Measurements from ENCODE around the gene DUSP10.

DNA sequence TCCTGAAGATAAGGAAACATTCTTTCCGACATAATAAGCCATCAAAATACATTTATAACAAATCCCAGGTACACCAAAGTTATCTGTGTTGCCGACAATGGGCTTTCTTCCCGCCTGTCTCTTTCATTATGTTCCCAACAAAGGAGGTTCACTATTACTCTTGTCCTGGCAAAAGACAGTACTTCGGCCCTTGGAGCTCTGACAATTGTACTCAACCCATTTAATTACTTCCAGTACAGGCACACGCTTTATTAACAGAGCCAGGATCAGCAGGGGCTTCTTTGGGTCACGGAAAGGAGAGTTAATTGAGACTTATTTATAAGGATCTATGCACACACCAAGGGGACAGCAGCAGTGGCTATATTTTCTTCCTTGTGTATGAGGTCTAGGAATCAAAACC, 46.6 kb upstream of the DUSP10 start:
- TF ChIP-seq, protein P1, sequence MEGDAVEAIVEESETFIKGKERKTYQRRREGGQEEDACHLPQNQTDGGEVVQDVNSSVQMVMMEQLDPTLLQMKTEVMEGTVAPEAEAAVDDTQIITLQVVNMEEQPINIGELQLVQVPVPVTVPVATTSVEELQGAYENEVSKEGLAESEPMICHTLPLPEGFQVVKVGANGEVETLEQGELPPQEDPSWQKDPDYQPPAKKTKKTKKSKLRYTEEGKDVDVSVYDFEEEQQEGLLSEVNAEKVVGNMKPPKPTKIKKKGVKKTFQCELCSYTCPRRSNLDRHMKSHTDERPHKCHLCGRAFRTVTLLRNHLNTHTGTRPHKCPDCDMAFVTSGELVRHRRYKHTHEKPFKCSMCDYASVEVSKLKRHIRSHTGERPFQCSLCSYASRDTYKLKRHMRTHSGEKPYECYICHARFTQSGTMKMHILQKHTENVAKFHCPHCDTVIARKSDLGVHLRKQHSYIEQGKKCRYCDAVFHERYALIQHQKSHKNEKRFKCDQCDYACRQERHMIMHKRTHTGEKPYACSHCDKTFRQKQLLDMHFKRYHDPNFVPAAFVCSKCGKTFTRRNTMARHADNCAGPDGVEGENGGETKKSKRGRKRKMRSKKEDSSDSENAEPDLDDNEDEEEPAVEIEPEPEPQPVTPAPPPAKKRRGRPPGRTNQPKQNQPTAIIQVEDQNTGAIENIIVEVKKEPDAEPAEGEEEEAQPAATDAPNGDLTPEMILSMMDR (IDR thresholded peaks at IDR 0.05): no peak
- TF ChIP-seq ZFX (IDR thresholded peaks at IDR 0.05; ENCODE audit: borderline replicate concordance): no peak
